ENCODE results near the gene ITPRIPL2.

Gene ITPRIPL2

GRCh38 chr16:19119564-19119963 lies 5.8 kb downstream of the ITPRIPL2 start:
- DNase-seq (ENCODE audit: low read depth in 1 of 2, low spot score in 1 of 2): no peak

- DNase-seq (ENCODE audit: low read depth in 1 of 2, low spot score in 1 of 2): no peak
Observed at GRCh38 chr16:19123535-19124178, 9.9 kb downstream of the ITPRIPL2 start.

GRCh38 chr16:19126300-19126699 lies 12.5 kb downstream of the ITPRIPL2 start:
- no peak for DNase-seq (ENCODE audit: low read depth in 1 of 2, low spot score in 1 of 2)

GRCh38 chr16:19127205-19127604 lies 13.4 kb downstream of the ITPRIPL2 start:
- no peak for DNase-seq (ENCODE audit: low read depth in 1 of 2, low spot score in 1 of 2)

DNA sequence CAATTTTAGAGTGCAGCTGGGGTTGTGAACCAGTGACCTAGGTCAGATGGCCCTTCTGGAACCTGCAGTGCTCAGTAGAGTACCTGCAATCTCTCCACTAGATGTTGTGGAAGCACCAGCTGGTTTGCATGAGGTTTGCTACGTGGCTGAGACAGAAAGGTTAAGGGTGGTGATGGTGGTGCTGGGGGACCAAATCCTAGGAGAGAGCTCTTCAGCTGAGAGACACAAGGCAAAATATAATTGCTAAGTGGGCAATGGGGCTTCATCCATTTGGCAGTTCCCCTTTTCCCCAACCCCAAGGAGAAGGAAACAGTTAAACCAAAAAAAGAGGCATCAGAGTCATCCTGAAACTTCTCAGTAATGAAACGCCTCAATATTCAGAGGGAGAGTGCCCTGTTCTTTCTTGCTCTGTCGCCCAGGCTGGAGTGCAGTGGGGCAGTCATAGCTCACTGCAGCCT lies 13.9 kb downstream of the ITPRIPL2 start:
- no peak for DNase-seq (ENCODE audit: low read depth in 1 of 2, low spot score in 1 of 2)

DNA sequence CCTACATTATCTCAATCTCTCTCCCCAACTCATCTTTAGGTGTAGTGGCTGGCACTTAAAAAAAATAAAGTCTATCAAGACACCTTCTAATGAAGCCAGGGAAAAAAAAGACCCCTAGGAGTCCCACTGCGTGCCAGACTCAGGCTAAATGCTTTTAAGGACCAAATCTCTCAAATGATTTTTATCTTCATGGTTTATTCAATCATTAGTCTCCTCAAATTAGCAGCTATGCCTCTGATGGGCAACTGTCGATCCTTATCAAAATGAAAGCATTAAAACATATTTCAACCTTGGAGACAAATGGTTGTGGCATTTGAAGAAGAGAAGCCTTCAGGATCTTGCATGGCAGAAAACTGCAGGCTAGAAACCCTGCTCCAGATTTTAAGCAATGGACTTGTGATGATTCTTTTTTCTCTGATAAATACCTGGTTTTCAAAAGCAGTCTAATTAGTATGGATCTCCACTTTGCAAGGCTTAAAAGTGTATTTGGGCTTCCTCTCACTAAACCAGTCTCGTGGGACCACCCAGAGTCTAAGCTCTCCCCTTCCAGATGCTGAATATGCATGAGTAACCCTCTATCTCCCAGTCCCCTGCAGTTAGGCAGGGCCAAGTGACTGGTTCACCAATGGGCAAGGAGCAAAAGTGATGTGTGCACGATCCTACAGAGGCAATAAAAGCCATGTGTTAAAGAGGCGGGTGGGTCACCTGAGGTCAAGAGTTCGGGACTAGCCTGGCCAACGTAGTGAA lies 14.9 kb downstream of the ITPRIPL2 start:
- no peak for DNase-seq (ENCODE audit: low read depth in 1 of 2, low spot score in 1 of 2)

DNA sequence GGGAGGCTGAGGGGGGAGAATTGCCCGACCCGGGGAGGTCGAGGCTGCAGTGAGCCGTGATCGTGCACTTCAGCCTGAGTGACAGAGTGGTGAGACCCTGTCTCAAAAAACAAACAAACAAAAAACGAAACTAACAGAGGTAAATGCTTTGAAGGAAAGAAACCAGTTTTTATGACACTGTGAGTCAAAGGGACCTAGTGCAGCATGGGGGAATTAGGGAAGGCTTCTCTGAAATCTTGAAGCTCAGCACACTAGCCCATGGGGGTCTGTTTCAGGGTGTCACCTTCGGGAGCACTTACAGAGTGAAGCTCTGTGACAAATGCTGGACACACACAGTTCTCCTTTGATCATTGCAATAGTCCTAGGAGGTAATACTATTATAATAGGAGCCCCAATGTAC lies 16.6 kb downstream of the ITPRIPL2 start:
- no peak for DNase-seq (ENCODE audit: low read depth in 1 of 2, low spot score in 1 of 2)

DNA sequence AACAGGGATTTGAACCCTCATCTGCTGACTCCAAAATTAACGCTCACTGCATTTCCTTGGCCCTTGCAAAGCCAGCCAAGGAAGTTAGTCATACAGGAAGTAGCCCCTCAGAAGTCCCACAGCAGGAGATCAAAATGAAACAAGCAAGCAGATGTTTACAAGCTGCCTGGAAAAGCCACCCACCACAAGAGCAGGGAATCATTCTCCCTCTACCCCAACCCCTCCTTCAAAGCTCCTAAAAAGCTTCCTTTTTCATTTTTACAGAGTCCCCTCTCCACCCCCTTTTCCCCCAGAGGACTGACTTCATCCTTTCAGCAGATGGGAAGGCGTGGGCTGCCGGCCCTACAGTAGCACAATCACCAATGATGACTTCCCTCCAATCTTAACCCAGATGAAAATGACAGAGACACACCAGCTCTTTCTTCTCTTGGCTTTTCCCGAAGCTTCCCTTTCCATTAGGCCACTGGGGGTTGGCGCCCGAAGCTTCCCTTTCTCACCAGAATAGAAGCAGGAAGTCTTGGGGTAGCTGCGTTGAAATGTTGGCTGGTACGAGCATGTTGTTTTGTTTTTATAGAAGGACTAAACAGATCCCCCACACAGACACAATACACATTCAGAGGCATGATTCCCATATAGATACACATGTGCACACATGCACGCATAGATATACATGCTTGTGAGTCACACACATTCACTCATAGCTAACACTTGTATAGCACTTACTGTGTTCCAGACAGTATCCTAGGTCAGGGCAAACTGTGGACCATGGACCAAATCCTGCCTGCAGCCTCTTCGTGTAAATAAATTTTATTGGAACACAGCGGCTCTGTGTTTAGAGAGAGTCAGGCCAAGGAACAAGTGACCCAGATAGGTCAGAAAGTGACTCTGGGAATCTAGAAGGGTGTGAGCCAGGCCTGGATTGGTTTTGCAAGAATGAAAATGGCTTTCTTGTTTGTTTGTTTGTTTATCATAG lies 17.4 kb downstream of the ITPRIPL2 start:
- DNase-seq (ENCODE audit: low read depth in 1 of 2, low spot score in 1 of 2): no peak

DNA sequence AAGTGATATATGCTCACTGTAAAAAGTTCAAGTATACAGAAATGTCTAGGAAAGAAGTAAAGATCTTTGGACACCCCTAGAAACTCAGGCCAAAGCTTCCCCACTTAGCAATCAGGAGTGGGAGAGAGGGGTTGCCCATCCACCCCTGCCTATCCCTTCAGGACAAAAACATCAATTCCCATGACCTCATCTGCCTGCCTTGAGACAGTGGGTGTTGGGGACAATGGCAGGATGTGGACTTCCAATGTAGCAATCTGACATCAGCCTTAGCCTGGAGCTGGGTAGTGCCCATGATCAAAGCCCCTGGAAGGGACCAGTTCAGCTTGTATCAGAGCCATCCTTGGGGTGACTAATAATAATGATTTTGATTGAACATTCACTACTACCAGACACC lies 18.1 kb downstream of the ITPRIPL2 start:
- DNase-seq (ENCODE audit: low read depth in 1 of 2, low spot score in 1 of 2): no peak

DNA sequence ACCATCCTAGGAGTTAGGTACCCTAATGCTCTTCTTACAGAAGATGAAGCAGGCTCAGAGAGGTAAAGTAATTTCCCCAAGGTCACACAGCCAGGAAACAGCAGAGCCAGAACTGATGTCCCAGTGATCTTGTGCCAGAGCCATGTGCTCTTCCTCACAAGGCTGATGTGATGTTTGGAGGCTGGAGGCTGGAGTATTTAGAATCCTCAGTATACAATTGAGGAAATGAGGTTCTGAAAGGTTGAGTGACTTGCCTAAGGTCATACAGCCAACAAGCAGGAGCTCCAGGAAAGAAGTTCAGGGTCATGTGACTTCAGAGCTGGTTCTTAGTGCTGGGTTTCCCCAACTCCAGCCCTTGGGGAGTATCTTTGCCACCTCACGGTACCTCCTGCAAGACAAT lies 18.5 kb downstream of the ITPRIPL2 start:
- DNase-seq (ENCODE audit: low read depth in 1 of 2, low spot score in 1 of 2): no peak

DNA sequence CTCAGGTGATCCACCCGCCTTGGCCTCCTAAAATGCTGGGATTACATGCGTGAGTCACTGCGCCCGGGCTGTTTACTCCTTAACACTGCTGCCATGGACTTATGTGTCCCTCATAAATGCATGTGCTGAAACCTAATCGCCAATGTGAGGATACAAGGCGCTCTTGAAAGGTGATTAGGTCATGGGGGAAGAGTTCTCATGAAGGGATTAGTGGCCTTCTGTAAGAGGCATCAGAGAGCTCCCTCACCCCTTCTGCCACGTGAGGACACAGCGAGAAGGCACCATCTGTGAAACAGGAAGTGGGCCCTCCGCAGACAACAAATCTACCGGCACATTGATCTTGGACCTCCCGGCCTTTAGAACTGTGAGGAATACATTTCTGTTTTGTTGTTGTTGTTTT lies 19.1 kb downstream of the ITPRIPL2 start:
- DNase-seq (ENCODE audit: low read depth in 1 of 2, low spot score in 1 of 2): no peak

GRCh38 chr16:19133600-19133999 lies 19.8 kb downstream of the ITPRIPL2 start:
- DNase-seq (ENCODE audit: low read depth in 1 of 2, low spot score in 1 of 2): no peak

DNA sequence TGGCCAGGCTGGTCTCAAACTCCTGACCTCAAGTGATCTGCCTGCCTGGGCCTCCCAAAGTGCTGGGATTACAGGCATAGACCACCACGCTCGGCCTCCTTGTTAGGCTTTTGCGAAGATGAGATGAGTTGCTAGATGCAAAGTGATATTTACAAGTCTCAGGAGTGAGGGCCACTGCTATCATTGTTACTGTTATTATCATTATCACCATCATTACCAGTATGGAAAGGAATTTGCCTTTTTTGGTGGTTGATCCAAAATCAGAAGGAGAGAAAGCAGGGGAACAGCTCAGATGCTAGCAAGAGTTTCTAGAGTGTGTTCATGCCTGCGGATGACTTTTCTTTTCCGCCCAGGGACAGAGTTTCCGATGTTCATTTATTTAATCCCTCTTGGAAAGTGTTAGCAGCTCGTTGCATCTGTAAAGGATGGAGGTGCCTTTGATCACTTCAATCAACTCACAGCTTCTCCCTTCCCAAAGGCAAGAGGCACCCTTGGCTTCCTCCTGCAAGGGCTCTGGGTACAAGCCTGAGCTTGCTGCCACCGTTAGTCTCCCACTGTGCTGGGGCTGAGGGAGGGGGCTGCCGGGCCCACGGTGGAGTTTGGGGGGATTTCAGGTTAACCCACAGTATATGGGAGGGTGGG lies 21.6 kb downstream of the ITPRIPL2 start:
- DNase-seq (ENCODE audit: low read depth in 1 of 2, low spot score in 1 of 2): no peak

GRCh38 chr16:19135896-19136438 lies 22.2 kb downstream of the ITPRIPL2 start:
- no peak for DNase-seq (ENCODE audit: low read depth in 1 of 2, low spot score in 1 of 2)

DNA sequence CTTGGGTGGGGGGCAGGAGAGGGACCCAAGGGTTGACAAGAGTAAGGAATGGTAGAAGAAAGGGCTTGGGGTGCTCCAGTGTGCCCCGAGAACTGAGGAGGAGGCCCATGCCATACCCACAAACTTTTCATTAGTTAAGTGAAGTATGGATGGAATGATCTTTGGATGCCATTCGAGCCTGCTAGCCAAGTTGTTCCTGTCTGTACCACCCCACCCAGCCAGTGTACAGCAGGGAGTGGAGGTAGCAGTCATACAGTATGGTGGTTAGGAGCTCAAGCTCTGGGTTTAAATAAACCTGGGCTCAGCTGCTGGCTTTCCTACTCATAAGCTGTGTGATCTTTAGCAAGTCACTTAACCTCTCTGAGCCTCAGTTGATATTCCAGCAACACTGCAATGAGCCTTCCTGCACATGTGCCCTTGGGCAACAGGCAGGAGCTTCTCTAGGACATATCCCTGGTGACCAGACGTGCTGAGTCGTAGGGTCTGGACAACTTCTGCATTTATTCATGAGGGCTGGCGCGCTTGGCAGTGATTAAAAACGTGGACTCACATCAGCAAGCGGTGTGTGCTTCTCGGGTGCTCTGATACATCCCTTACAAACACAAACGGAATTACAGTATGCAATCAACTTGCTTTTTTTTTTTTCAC lies 22.9 kb downstream of the ITPRIPL2 start:
- DNase-seq (ENCODE audit: low read depth in 1 of 2, low spot score in 1 of 2): no peak

DNA sequence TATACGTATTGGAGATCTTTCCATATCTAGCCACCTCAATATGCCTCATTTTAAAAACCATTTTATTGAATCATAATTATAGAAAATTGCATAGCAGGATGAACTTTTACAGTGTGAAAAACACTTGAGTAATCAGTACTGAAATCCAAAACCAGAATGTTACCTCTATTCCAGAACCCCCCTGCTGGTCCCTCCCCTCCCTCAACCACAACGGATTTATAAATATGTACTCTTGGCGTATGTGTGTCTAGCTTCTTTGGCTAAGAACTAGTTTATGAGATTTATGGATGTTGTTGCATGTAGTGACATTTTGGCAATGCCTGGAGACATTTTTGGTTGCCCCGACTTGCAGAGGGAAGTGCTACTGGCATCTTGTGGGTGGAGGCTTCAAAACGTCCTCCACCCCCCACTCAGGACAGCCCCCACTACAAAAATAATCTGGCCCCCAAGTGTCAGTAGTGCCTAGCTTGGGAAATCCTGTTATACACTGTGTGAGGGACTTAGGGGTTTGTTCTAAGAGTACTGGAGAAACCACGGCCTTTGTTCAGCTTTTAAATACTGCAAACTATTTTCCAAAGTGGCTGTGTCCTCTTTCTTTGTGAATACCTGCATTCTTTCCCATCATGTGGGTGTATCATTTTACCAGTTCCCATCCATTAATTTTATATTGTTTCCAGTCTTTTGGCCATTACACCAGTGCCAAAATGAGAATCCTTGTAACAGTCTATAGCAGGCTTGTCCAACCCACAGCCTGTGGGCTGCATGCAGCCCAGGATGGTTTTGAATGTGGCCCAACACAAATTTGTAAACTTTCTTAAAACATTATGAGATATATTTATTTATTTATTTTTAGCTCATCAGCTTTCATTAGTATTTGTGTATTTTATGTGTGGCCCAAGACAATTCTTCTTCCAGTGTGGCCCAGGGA lies 23.7 kb downstream of the ITPRIPL2 start:
- DNase-seq (ENCODE audit: low read depth in 1 of 2, low spot score in 1 of 2): no peak

GRCh38 chr16:19138601-19139000 lies 24.8 kb downstream of the ITPRIPL2 start:
- DNase-seq (ENCODE audit: low read depth in 1 of 2, low spot score in 1 of 2): no peak

- DNase-seq (ENCODE audit: low read depth in 1 of 2, low spot score in 1 of 2): no peak
Observed at GRCh38 chr16:19139436-19140091, 25.8 kb downstream of the ITPRIPL2 start.

DNA sequence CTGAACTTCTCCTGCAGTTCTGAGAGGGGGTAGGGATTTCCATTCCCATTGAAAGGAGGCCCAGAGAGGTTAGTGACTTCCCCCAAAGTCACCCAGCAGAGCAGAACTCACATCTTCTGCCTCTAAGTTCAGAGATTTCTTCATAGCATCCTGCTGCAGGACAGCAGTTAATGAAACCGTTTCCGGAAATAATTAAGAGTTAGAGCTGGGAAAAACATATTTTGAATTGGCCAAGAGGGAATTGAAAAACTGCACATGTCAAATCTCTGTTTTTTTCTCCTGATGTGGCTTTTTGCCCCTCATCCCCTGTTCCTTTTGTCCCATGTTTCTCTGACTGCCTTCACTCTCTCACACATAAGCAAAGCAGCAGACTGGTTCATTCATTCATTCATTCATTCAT lies 26.6 kb downstream of the ITPRIPL2 start:
- DNase-seq (ENCODE audit: low read depth in 1 of 2, low spot score in 1 of 2): no peak
